Stimulated activated CD8-positive, alpha-beta memory T cell treated with anti-CD3 and anti-CD28 coated beads, Interleukin-12 subunit alpha, Interleukin-12 subunit beta, amount 100 ng/mL, for 1 hour (primary cell): ENCODE measurements around the gene USP35.

Experiments used
- DNase-seq: peaks from one replicate; pipeline ENCODE4 v3.0.0-alpha.2; 2020; ENCODE audit warnings: low read depth

USP35 gene, protein sequence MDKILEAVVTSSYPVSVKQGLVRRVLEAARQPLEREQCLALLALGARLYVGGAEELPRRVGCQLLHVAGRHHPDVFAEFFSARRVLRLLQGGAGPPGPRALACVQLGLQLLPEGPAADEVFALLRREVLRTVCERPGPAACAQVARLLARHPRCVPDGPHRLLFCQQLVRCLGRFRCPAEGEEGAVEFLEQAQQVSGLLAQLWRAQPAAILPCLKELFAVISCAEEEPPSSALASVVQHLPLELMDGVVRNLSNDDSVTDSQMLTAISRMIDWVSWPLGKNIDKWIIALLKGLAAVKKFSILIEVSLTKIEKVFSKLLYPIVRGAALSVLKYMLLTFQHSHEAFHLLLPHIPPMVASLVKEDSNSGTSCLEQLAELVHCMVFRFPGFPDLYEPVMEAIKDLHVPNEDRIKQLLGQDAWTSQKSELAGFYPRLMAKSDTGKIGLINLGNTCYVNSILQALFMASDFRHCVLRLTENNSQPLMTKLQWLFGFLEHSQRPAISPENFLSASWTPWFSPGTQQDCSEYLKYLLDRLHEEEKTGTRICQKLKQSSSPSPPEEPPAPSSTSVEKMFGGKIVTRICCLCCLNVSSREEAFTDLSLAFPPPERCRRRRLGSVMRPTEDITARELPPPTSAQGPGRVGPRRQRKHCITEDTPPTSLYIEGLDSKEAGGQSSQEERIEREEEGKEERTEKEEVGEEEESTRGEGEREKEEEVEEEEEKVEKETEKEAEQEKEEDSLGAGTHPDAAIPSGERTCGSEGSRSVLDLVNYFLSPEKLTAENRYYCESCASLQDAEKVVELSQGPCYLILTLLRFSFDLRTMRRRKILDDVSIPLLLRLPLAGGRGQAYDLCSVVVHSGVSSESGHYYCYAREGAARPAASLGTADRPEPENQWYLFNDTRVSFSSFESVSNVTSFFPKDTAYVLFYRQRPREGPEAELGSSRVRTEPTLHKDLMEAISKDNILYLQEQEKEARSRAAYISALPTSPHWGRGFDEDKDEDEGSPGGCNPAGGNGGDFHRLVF

GRCh38 chr11:78188286-78189173 is at the start of gene USP35, which contains the start of gene KCTD21:
Gene USP35, plus strand, starts transcription at chr11:78188919. Its CDS starts 7,327 bp downstream, at chr11:78196246.
Gene KCTD21, minus strand, starts transcription at chr11:78188626. Its CDS starts 14,072 bp downstream, at chr11:78174554.
- peak; percentile 81 for DNase-seq

DNA sequence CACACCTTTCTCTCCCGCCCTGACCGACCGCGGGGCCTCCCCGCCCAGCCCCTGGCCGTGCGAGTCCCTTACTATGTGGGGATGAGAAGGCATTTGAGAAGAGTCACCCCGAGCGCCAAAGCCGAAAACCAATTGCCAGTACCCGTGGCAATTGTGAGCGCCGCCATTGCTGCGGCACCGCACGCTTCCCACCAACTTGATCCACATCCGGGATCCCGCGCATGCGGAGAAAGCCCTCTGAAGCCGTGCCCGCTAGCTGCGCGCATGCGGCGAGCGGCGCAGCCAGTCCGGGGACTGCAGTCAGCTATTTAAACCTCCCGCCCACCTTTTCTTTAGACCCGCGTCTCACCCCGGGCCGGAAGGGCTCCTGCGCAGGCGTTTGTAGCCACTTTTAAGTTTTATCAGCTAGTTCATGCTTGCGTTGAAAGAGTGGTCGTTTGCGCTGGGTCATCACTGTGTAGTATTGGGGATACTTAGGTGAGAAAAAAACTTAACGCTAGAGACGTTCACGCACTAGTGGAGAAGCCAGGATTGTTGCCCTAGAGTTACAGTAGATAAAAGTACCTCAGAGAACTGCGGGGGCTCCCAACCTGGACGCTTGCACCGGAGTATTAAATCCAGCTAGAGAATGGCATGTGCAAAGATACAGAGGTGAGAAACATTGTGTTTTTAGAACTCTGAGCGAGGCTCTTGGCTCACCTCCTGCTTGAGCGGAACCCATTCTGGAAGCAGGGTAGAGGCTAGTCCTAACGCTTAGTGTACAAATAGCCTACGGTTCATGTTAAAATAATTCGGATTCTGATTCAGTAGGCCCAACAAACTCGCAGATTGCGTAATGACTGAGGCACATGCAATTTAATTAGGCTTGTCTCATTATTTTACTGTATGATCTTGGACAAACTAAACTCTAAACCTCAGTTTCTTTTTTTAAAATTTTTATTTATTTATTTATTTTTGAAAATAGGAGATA is 49.0 kb upstream of the USP35 start, which contains the start of gene ALG8:
Gene ALG8, minus strand, starts transcription at position 205 of the 970 bp plus-strand sequence. Its CDS starts 38 bp downstream, at position 167.
- peak; percentile 96 for DNase-seq

GRCh38 chr11:78140392-78141077 is 48.2 kb upstream of the USP35 start:
- no peak for DNase-seq

GRCh38 chr11:78145511-78146025 is 43.2 kb upstream of the USP35 start:
- no peak for DNase-seq

DNA sequence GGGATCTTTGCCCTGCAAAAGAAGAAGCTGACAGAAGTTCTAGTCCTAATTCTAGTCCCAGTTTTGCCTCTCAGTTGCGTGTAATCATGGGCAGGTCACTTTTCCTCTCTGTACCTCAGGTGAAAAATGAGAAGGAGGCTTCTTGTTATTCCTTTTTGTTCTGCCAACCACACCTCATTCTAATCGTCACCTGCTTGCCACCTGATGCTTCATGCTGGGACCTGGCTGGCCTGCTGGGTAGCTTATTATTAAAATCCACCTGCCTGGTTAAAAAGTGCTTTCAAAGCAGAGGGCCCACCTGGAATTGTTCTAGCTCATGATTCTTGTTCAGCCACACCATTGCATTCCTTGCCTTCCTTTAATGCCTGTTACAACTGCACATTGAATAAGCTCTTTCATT is 40.9 kb upstream of the USP35 start:
- DNase-seq: no peak

- no peak for DNase-seq
These were observed 39.1 kb upstream of the USP35 start for GRCh38 chr11:78149646-78150045.

DNA sequence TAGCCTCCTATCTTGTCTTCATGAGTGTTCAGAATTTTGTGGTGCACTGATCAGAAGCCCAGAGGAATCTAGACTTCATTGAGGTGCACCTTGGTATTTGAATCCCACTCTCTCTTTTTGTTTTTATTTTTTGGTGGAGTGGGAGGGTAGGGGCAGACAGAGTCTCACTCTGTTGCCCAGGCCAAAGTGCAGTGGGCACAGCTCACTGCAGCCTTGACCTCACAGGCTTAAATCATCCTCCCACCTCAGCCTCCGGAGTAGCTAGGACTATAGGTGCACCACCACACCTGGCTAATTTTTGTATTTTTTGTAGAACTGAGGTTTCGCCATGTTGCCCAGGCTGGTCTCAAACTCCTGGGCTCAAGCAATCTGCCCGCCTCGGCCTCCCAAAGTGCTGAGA is 38.4 kb upstream of the USP35 start:
- DNase-seq: no peak

GRCh38 chr11:78150754-78151153 is 38.0 kb upstream of the USP35 start:
- no peak for DNase-seq

DNA sequence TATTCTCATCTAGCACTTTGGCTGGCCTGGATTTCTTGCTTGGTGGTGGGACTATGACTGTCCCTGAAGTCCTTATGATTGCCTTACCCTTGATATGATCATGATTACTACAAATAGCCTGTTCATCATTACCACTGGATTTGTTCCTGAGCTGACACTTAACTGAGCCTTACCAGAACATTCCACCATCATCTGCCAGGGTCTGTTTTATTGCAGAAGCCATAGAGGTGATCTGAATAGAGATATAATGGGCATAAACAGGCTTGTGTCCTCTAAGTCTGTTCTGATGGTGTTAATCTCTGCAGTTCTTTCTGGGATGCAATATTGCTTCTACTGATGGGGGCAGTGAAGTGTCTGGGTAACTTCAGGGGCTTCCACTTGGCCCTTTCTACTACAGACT is 36.9 kb upstream of the USP35 start:
- DNase-seq: no peak

- no peak for DNase-seq
These were observed 32.4 kb upstream of the USP35 start for GRCh38 chr11:78156127-78156844.

DNA sequence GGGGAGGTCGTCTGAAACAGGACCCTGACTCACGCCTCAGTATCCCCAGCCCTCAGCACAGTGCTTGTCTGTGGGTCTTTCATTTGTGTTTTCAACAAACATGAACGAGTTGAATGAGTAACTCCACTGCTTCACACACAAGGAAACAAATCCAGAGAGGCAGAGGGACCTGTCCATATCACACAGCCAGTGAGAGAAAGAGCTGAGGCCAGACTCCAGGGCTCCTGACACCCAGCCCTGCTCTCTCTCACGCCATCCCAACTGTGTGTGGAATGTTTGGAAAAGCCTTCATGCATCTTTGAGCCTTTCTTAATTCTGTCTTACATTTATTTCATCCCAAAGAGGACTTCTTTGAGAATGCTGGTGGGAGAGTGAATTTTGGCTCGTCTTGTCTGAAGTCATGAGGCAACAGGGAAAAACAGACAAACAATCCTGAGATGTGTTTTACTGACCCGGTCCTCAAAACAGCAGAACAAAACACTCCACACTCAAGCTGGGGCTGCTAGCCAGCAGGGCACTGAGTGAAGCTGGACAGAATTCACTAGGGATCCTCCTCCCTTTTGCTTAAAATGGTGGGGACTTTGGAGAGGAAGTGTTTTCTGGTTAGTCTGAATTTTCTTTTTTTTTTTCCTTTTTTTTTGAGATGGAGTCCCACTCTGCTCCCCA is 29.6 kb upstream of the USP35 start:
- DNase-seq: no peak

DNA sequence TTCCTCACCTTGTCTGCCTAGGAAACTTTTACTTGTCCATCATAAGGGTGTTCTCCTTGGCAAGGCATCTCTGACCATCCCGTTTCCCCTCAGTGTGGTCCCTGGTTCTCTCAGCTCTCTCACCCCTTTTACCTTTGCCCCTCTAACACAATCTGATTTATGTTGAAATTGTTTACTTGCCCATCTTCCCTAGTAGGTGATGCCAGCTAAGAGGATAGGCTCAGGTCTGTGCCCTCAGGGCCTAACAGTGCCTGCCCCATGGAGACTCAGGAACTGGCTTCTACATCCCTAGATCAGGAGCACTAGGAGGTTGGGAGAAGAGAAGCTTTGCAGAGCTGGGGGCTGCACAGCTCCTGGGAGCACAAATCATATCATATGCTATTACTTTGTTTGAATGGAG is 28.2 kb upstream of the USP35 start:
- DNase-seq: no peak

DNA sequence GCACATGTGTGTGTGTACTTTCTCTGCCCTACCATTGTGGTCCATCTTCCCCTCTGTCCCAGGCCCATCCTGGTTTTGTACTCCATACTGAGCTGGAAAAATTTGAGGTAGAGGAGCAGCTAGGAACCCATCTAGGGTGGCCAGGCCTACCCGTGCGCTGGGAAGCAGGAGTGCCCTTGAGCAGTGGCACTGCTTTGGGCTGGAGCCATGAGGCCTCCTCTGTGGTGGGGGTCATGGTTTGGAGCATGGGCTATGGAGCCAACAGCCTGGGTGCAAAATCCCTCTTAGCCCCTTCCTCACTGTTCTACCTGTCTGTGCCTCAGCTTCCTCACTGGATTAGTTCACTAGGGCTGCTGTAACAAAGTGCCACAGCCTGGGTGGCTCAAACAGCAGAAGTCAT is 27.4 kb upstream of the USP35 start:
- no peak for DNase-seq

GRCh38 chr11:78161962-78162371 is 26.8 kb upstream of the USP35 start:
- no peak for DNase-seq

- DNase-seq: no peak
These were observed 24.9 kb upstream of the USP35 start for GRCh38 chr11:78163828-78164227.

- no peak for DNase-seq
These were observed 24.2 kb upstream of the USP35 start for GRCh38 chr11:78164471-78164870.

- DNase-seq: no peak
These were observed 21.8 kb upstream of the USP35 start for GRCh38 chr11:78166855-78167469.
